B cell (primary cell): Measurements from ENCODE around the gene LRRN4.

Experiments
- EZH2 ChIP-seq: IDR thresholded peaks from 2 replicates; pipeline ENCODE4 v1.6.1; 2012; ENCODE audit warnings: borderline replicate concordance, low read depth, mild to moderate bottlenecking, moderate library complexity, low read length; ENCODE audit not compliant: insufficient read depth, poor library complexity, severe bottlenecking
- TF ChIP-seq, protein P1 (sequence below): fragments of 200-600 bp; IDR thresholded peaks from one replicate; pipeline ENCODE4 v1.8.0; 2022; ENCODE audit warnings: antibody characterized with exemption, mild to moderate bottlenecking

DNA sequence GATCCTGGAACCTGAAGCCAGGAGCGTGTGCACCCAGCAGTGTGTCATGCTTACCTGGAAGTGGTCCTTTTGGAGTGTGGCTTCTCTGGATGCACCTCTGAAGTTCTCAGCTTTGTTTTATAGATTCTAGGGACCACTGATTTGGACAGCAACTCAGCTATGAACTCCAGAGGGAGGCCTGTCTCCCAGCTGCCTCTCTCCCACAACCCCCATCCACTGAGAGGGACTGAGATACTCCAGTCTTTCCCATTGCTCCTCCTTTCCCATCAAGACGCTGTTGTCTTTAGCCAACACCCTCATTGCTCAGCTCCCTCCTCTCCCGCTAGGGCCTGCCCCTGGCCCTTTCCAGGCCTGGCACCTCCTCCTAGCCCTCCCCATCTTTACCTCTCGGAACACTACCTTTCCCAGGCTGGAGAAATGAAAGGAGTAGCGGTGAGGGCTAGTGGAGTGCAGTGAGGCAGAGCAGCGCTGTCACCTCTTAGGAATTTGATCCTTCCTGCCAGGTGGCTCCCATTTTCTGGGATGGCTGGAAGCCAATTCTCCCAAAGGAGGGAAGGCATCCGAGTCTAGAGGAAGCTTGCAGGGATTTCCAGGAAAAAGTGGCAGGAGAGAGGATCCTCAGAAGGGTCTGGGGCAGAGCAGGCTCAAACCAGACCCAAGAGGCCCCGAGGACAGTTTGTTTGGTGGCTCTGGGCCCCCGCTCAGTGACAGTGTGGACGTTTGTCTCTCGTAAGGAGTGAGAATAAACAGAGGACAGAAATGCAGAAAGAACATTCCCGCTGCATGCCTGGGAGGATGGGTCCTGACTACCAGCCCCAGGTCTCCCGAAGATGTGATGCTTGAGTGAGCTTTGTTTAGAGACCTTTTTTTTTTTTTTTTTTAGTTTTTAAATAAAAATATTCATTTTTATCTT, at the start of gene LRRN4:
- TF ChIP-seq, protein P1, sequence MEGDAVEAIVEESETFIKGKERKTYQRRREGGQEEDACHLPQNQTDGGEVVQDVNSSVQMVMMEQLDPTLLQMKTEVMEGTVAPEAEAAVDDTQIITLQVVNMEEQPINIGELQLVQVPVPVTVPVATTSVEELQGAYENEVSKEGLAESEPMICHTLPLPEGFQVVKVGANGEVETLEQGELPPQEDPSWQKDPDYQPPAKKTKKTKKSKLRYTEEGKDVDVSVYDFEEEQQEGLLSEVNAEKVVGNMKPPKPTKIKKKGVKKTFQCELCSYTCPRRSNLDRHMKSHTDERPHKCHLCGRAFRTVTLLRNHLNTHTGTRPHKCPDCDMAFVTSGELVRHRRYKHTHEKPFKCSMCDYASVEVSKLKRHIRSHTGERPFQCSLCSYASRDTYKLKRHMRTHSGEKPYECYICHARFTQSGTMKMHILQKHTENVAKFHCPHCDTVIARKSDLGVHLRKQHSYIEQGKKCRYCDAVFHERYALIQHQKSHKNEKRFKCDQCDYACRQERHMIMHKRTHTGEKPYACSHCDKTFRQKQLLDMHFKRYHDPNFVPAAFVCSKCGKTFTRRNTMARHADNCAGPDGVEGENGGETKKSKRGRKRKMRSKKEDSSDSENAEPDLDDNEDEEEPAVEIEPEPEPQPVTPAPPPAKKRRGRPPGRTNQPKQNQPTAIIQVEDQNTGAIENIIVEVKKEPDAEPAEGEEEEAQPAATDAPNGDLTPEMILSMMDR, result no peak
- TF ChIP-seq EZH2, result no peak
